ENCODE measurements around the gene GRIFIN.

The GRIFIN gene

GRCh38 chr7:2452643-2453270, 23.4 kb downstream of the GRIFIN start:
- DNase-seq: no peak

GRCh38 chr7:2452074-2452507, 24.1 kb downstream of the GRIFIN start:
- no peak for DNase-seq

- peak; percentile 83 for DNase-seq
Observed at GRCh38 chr7:2451171-2452073, 24.8 kb downstream of the GRIFIN start.

- no peak for DNase-seq
Observed at GRCh38 chr7:2450198-2451107, 25.7 kb downstream of the GRIFIN start.

GRCh38 chr7:2446676-2447075, 29.5 kb downstream of the GRIFIN start:
- DNase-seq: no peak

GRCh38 chr7:2445898-2446555, 30.2 kb downstream of the GRIFIN start:
- DNase-seq: no peak

- DNase-seq: no peak
Observed at GRCh38 chr7:2445047-2445446, 31.2 kb downstream of the GRIFIN start.

GRCh38 chr7:2444476-2444875, 31.7 kb downstream of the GRIFIN start:
- DNase-seq: no peak

GRCh38 chr7:2443491-2443890, 32.7 kb downstream of the GRIFIN start:
- DNase-seq: no peak

- DNase-seq: no peak
Observed at GRCh38 chr7:2441430-2442058, 34.7 kb downstream of the GRIFIN start.

GRCh38 chr7:2440608-2441245, 35.5 kb downstream of the GRIFIN start:
- DNase-seq: no peak

- no peak for DNase-seq
Observed at GRCh38 chr7:2438775-2439174, 37.4 kb downstream of the GRIFIN start.

GRCh38 chr7:2438186-2438585, 38.0 kb downstream of the GRIFIN start:
- DNase-seq: no peak

GRCh38 chr7:2437537-2438148, 38.6 kb downstream of the GRIFIN start:
- no peak for DNase-seq

GRCh38 chr7:2437136-2437535, 39.1 kb downstream of the GRIFIN start:
- DNase-seq: no peak

GRCh38 chr7:2436341-2437104, 39.7 kb downstream of the GRIFIN start:
- DNase-seq: no peak

GRCh38 chr7:2435146-2435545, 41.1 kb downstream of the GRIFIN start:
- no peak for DNase-seq

GRCh38 chr7:2433713-2434550, 42.3 kb downstream of the GRIFIN start:
- no peak for DNase-seq

All from NCI-H82 (cell line).